ENCODE measurements around the gene FSD1. TPM values are rescaled to one million over a fixed set of nuclear protein-coding genes. Genes with fewer than 3 reads are reported as not detected.

Gene FSD1
- polyA plus RNA-seq, 1 donor from 2014 or later: 114 TPM

DNA sequence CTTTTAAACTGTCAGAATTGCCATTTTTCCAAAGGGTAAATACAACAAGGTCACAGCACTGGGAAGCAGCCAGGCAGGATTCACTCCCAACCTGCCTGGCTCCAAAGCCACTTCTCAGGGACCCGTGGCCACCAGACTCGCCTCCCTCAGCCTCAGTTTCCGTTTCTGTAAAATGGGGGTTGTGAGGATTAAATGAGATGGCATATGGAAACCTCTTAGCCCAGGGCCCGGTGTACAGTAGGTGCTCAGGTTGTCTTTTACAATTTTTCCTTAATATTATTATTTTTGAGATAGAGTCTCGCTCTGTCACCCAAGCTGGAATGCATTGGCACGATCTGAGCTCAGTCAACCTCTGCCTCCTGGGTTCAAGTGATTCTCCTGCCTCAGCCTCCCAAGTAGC, 47.4 kb upstream of the FSD1 start:
- H3F3A ChIP-seq (ENCODE audit: insufficient read depth, low read length, poor library complexity, severe bottlenecking): no peaks in the 10 kb centered on the region
- TF ChIP-seq CTCF (IDR thresholded peaks at IDR 0.05; ENCODE audit: poor library complexity, severe bottlenecking): no peak
- TF ChIP-seq EZH2 (IDR thresholded peaks at IDR 0.05; ENCODE audit: borderline replicate concordance, insufficient read depth, low read length, poor library complexity, severe bottlenecking): no peak
- no peak for TF ChIP-seq EP300 (conservative IDR thresholded peaks at IDR 0.05; ENCODE audit: poor library complexity, severe bottlenecking)
- TF ChIP-seq MXI1 (conservative IDR thresholded peaks at IDR 0.05; ENCODE audit: poor library complexity, severe bottlenecking): no peak
- TF ChIP-seq POLR2AphosphoS5 (IDR thresholded peaks at IDR 0.05): no peak
- TF ChIP-seq RAD21 (conservative IDR thresholded peaks at IDR 0.05): no peak
- no peak for TF ChIP-seq SMC3 (conservative IDR thresholded peaks at IDR 0.05; ENCODE audit: poor library complexity)
- no peak for TF ChIP-seq TAF1 (IDR thresholded peaks at IDR 0.05; ENCODE audit: low read depth)
- no peak for TF ChIP-seq REST (IDR thresholded peaks at IDR 0.05; ENCODE audit: borderline replicate concordance)
- no peak overlapping the region for H3K4me3 ChIP-seq (ENCODE audit: low read length)
- H3K79me2 ChIP-seq (replicated peaks; ENCODE audit: insufficient read depth, low read length): no peaks in the 10 kb centered on the region
- H3K27me3 ChIP-seq (ENCODE audit: insufficient read depth, low read depth, low read length): no peaks in the 10 kb centered on the region
- H4K20me1 ChIP-seq (ENCODE audit: insufficient read depth): no peaks in the 10 kb centered on the region
- no peaks in the 10 kb centered on the region for H3K9me2 ChIP-seq (ENCODE audit: insufficient read depth, low read length)
- no peak overlapping the region for H2AFZ ChIP-seq (ENCODE audit: low read depth, low read length)
- H3K36me3 ChIP-seq (ENCODE audit: insufficient read depth, low read length): no peaks in the 10 kb centered on the region
- H3K9me3 ChIP-seq (ENCODE audit: low read length): no peaks in the 10 kb centered on the region
- no peak overlapping the region for H3K4me2 ChIP-seq (ENCODE audit: low read length)
- no peak overlapping the region for H3K9ac ChIP-seq (ENCODE audit: low read length)
- H3K27ac ChIP-seq (ENCODE audit: low read length): no peak overlapping the region

DNA sequence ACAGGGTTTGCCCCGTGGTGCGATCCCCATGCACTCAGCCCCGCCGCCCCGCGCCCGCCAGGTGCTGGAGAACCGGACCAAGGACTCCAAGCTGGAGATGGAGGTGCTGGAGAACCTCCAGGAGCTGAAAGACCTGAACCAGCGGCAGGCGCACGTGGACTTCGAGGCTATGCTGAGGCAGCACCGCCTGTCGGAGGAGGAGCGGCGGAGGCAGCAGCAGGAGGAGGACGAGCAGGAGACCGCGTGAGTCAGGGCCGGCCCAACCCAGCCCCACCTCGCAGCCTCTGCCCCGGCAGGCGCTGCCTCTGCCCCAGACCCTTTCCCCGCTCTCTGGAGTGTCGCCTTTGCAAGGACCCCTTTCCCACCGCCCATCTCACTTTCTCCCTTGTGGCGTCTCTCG, 46.2 kb upstream of the FSD1 start:
- no peaks in the 10 kb centered on the region for H3K9me2 ChIP-seq (ENCODE audit: insufficient read depth, low read length)
- no peak for TF ChIP-seq SMC3 (conservative IDR thresholded peaks at IDR 0.05; ENCODE audit: poor library complexity)
- TF ChIP-seq RAD21 (conservative IDR thresholded peaks at IDR 0.05): no peak
- no peak for TF ChIP-seq MXI1 (conservative IDR thresholded peaks at IDR 0.05; ENCODE audit: poor library complexity, severe bottlenecking)
- no peak for TF ChIP-seq CTCF (IDR thresholded peaks at IDR 0.05; ENCODE audit: poor library complexity, severe bottlenecking)
- TF ChIP-seq TAF1 (IDR thresholded peaks at IDR 0.05; ENCODE audit: low read depth): no peak
- H3F3A ChIP-seq (ENCODE audit: insufficient read depth, low read length, poor library complexity, severe bottlenecking): no peaks in the 10 kb centered on the region
- no peaks in the 10 kb centered on the region for H3K36me3 ChIP-seq (ENCODE audit: insufficient read depth, low read length)
- no peak overlapping the region for H3K4me3 ChIP-seq (ENCODE audit: low read length)
- H3K27ac ChIP-seq (ENCODE audit: low read length): no peak overlapping the region
- H2AFZ ChIP-seq (ENCODE audit: low read depth, low read length): no peak overlapping the region
- H3K79me2 ChIP-seq (replicated peaks; ENCODE audit: insufficient read depth, low read length): no peaks in the 10 kb centered on the region
- no peak overlapping the region for H3K9ac ChIP-seq (ENCODE audit: low read length)
- H3K9me3 ChIP-seq (ENCODE audit: low read length): no peaks in the 10 kb centered on the region
- H4K20me1 ChIP-seq (ENCODE audit: insufficient read depth): no peaks in the 10 kb centered on the region
- no peaks in the 10 kb centered on the region for H3K27me3 ChIP-seq (ENCODE audit: insufficient read depth, low read depth, low read length)
- H3K4me2 ChIP-seq (ENCODE audit: low read length): no peak overlapping the region
